Epithelial cell of esophagus (primary cell): ENCODE data around the gene MCU.

Experiments used
- DNase-seq: peaks from one replicate; pipeline ENCODE4 v3.0.0; 2010; ENCODE audit warnings: low read depth
- H3K4me3 ChIP-seq: 2 replicates; pipeline ENCODE4 v1.5.1; 2011; ENCODE audit warnings: mild to moderate bottlenecking, low read length, control low read depth
- TF ChIP-seq, protein P1 (sequence below): IDR thresholded peaks from 2 replicates; pipeline ENCODE4 v1.5.1; 2011; ENCODE audit warnings: low read depth, mild to moderate bottlenecking, low read length, control low read depth, inconsistent platforms; ENCODE audit not compliant: insufficient read depth; ENCODE audit errors: missing control alignments

Gene MCU

DNA sequence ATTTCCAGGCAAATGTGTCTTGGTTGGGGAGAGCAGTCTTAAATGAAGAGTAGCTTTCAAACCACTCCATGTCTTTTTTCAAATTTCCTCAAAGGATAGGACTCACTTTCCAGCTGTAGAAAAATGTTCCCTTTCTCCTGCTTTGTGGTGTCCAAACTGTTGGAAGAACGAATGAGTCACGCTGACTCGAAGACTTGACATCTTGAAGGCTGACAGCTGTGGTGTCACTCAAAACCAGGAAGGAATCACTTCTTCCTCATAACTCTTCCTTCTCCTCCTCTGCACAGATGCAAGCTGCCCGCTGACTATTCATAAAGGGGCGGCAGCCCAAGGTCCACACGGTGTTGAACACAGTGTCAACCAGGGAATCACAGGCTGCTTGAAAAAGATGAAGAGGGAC is 243.4 kb downstream of the MCU start:
- DNase-seq = peak; percentile 66
- TF ChIP-seq, protein P1, sequence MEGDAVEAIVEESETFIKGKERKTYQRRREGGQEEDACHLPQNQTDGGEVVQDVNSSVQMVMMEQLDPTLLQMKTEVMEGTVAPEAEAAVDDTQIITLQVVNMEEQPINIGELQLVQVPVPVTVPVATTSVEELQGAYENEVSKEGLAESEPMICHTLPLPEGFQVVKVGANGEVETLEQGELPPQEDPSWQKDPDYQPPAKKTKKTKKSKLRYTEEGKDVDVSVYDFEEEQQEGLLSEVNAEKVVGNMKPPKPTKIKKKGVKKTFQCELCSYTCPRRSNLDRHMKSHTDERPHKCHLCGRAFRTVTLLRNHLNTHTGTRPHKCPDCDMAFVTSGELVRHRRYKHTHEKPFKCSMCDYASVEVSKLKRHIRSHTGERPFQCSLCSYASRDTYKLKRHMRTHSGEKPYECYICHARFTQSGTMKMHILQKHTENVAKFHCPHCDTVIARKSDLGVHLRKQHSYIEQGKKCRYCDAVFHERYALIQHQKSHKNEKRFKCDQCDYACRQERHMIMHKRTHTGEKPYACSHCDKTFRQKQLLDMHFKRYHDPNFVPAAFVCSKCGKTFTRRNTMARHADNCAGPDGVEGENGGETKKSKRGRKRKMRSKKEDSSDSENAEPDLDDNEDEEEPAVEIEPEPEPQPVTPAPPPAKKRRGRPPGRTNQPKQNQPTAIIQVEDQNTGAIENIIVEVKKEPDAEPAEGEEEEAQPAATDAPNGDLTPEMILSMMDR = no peak
- no peak overlapping the region for H3K4me3 ChIP-seq
